GM10847 (cell line): ENCODE results near the gene VWA5A.

Experiments
- POLR2A ChIP-seq: IDR thresholded peaks from 2 replicates; pipeline ENCODE4 v1.6.1; 2011; ENCODE audit not compliant: insufficient read length; ENCODE audit errors: extremely low read depth

VWA5A gene

DNA sequence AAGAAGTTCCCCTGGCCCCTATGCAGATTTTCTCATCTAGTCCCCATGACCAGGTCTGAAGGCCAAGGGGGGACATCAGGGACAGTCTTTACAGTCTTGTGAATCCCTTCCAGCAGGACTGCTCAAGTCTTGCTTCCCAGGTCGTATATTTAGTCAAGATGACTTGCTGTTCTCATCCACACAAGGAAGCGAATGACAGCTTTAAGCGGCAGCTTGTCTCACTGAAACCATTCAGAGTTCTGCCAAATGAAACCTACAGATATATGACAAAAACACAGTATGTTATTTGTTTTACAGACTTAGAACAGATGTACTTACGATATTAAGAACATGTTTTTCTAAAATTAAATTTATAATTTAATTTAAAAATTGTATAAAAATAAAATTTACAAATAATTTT, 5.6 kb downstream of the VWA5A start:
- TF ChIP-seq POLR2A, result no peak

DNA sequence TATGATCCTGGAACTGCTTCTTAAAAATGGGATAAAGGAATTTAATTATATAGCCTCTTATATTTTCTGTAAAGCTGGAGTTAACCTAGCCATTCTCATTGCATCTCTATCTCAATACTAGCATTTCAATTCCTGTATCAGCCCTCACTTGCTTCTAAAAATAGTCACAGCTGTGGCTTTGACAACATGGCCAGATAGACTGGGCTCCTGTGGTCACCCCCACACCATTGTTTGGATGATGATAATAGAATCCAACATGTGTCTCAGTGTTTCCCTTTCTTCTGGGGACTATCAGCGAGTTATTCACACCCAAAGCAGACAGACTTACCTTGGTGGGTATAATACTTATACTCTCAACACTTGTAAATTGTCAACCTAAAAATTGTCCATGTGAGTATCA, 6.9 kb downstream of the VWA5A start:
- TF ChIP-seq POLR2A, result no peak

DNA sequence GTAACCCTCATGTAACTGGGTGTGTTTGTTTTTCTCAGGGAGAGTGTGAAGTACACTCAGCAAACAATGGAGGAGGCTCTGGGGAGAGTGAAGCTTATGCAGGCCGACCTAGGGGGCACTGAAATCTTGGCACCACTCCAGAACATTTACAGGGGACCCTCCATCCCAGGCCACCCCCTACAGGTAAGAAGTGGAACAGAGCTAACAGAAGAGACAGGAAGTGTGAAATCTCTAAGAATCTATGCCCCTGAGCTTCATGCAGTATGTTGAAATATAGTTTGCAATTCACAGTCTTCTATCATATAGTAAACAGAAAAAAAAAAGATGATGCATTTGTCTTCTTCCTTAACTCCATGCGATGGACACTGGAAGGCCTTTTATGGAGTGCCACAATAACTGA, 8.4 kb downstream of the VWA5A start:
- TF ChIP-seq POLR2A, result no peak

DNA sequence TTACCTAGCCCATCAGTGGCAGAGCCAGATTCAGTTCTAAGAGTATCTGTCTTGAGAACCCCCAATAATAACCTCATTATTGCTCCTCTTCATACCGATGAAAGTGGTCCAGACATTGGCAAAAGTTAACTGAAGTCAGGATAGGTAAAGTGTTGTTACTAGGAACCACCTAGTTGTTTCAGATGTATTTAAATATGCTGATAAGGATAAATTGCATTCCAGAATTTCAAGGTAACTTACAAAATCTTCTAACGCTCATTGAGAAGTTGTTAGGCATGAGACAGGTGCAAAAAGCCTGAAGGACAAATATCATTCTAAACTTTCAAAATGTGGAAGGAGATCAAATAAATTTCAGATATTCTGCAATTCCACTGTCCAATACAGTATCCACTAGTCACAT, 27.8 kb downstream of the VWA5A start:
- TF ChIP-seq POLR2A, result no peak

DNA sequence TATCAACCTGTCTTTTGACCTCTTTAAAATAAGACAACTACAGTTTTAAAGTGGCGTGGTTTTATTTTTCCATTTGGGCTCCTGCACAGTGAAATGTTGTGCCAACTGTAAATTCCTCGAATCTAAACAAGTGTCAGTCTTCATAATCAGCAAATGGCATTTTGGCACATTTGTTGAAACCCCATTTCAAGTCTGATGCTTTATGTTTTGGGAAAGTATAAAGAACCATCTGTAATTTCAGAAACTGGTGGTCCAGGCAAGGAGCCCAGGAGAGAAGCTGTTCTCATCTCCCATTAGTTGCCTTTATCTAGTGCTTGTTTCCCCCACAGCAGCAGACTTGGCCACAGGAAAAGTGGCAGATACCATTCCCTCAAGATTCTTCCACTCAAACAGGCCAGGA, 32.7 kb downstream of the VWA5A start:
- TF ChIP-seq POLR2A, result no peak

DNA sequence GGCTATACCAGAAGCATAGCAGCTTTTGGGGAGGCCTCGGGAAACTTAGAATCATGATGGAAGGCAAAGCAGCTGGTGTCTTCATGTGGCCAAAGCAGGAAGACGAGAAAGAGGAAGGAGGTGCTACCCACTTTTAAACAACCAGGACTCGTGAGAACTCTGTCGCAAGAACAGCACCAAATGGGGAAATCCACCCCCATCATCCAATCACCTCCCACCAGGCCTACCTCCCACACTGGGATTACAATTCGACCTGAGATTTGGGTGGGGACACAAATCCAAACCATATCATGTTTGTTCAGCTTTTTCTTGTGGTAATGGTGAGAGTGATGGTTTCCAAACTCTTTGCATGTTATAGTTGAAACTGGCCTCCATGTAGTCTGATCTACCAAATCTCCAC, 35.4 kb downstream of the VWA5A start:
- TF ChIP-seq POLR2A, result no peak

DNA sequence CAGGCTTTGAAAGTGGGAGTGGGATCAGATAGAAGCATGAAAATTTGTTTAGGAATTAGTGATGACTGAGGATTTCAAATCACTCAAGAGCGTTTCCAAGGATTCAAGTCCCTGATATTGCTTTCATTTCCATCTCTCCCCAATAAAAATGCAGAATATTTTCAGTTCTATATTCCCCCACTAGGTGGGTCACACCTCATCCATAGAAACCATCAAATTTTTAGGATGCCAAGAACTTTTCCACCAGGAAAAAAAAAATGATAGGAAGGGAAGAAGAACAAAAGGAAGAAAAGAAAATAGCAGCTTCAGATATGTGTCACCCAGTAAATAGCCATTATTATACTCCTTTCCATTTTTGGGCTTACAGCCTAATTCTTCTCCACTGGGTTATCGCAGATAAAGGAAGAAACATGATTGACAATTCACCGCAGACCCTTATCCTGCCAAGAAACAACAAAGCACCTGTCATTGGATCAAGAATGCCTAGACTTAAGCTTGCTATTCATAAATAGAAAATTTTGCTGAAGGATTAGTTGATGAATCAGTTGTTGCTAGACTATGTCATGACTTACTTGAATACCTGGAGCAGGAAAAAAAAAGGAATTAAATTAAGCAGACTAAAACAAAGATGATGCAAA, 37.6 kb downstream of the VWA5A start:
- no peak for TF ChIP-seq POLR2A

DNA sequence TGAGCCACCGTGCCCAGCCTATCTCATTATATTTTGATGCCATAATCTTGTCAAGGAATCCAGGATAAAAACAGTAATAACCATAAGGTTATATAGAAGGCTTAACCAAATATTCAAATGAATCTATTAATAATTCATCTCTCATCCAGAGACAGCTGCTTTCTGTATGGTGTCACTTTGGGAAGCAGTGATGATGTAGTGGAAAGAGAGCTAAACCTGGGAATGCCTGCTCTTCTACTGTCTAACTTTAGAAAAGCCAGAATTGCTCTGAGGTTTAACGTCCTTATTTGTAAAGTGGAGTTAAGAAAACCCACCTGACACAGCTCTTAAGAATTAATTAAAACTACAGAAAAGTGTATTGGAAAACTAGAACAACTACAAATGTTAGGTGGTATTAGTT, 38.6 kb downstream of the VWA5A start:
- TF ChIP-seq POLR2A, result no peak

DNA sequence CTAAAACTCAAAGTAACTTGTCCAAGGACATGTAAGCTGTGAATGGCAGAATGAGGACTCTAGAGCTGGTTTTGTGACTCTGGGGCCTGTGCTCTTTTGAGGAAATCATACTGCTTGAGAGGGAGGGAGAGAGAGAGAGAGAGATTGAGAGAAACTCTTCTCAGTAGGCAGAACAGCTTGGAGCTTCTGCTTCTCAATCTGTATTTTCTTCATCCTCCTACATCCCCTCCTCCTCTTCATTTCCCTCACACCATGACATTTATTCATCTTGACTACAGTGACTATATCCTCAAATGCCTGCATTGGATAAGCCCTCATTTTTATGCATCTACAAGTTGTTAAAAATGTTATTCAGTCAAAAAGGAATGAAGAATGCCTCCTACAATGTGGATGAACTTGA, 44.2 kb downstream of the VWA5A start:
- no peak for TF ChIP-seq POLR2A

DNA sequence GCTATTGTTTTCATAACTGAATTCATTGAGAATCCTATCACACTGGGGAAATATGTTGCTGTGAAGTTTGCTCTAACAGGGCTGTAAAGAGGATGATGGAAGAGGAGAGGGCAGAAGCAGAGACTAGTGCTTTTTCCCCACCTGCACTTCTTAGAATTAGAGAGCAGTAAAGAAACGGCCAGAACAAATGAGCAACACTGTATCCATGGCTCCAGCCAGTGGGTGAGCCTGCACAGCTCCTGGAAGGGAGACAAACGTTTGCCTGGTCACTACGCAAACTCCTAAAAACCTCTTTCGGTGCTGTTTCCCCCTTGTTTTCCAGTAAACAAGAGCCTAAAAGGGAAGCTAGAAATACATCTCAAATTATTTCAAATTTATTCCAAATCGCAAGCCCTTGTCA, 45.7 kb downstream of the VWA5A start:
- no peak for TF ChIP-seq POLR2A

DNA sequence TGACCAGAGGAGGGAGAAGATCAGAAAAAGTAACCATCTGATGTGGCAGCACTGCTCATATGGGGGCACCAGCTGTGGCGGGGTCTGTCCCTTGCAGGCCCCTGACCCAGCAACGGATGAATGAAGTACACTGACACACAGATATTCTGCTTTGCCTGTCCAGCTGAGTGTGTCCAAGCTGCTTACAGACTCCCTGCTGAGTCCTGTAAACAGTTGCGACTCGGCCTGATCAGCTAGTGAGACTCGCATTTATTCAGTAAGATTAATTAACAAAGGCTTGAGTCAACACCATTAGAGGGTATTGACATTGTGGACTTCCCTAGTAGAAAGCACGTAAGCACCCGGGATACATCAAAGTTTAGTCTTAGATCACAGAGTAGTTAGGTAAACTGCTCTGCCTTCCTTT, 52.6 kb downstream of the VWA5A start:
- TF ChIP-seq POLR2A, result no peak

DNA sequence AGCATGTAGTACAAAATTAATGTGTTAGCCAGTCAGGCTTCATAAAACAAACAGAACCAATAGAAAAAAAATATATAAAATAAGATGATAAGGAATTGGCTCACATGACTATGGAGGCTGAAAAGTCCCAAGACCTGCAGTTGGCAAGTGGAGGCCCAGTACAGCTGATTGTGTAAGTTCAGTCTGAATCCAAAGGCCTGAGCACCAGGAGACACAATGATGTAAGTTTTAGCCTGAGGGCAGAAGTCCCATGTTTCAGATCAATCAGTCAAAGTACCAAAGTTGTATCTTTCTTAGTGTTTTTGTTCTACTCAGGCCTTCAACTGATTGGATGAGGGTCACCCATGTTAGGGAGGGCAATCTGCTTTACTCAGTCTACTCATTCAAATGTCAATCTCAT, 53.5 kb downstream of the VWA5A start:
- no peak for TF ChIP-seq POLR2A

DNA sequence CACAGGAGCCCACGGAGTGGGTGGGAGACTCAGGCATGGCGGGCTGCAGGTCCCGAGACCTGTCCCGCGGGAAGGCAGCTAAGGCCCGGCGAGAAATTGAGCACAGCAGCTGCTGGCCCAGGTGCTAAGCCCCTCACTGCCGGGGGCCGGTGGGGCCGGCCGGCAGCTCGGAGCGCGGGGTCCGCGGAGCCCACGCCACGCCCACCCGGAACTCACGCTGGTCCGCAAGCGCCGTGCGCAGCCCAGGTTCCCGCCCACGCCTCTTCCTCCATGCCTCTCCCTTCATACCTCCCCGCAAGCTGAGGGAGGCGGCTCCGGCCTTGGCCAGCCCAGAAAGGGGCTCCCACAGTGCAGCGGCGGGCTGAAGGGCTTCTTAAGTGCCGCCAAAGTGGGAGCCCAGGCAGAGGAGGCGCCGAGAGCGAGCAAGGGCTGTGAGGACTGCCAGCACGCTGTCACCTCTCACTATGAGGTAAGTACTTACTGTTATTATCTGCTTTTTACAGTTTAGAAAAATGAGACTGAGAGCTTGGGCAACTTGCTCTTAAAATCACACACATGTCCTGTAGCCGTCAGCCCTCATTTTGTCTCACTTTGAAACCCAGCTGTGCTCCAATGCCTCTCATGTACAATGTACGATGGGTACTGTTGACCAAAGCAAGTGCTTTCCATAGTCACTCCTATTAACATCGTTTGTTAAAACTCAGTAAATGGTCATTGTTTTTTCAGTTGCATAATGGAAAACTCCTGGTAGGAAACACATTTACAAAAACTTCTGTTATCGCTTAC, 55.7 kb downstream of the VWA5A start:
- no peak for TF ChIP-seq POLR2A

DNA sequence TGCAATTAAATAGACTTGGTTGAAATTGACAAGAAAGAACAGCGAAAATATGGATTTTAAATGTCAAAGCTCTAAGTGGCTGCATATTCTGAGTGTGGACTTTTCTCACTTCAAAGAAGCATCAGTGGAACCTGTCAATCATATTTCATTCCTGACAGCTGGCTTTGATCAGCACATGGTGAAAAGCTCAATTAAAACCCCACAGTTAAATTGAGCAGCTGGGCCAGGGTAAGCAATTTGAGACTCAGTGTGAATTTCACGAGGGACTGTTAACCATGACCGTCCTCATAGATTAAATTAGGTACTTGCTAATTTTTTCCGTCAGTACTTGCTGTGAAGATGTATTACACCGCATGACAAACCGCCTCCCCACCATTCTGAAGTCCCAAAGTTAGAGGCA, 56.9 kb downstream of the VWA5A start:
- no peak for TF ChIP-seq POLR2A

DNA sequence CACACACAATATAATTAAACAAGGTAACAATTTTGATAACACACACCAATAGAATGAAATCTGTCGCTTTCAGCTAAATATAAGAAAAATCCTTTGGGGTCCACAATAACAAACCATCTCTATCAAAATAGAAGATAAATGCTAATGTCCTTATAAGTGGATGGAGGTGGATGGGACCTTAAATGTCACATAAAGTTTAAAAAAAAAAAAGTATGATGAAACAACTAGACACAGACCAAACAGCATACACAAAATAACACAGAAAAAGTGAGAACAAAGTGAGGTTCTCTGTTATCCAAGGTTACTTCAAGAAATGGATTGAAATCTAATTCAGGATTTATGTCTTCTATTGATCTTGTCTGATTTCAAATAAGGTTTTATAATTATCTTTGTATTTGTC, 57.3 kb downstream of the VWA5A start:
- no peak for TF ChIP-seq POLR2A

DNA sequence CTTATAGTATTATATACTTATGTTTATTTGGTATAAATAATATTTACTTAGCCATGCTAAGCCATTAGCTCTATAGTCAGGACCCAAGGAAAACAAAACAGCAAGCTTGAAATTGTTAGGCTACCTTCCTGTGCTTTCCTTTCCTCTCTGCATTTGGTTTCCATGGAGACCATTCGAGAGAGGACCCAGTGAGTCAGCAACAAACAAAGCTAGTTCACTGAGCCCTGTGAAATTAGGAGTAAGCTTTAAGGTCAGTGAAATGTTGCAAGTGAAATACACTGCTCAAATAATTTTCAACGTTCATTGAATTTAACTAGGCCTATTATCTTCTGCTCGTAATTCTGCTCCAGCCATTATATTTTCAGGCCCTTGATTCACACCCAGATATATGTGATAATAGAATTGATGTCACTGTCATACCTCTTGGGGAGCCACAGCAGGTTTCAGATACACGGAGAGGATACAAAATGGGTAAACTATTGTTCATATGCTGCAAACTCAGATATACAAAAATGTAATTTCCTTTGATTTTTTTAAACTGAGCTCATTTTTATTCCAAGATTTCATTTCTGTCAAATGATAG, 58.8 kb downstream of the VWA5A start:
- TF ChIP-seq POLR2A, result no peak
